ENCODE data around the gene SLIT3. TPM values are rescaled to one million over a fixed set of nuclear protein-coding genes. Genes with fewer than 3 reads are reported as not detected.

Gene SLIT3
- total RNA-seq, 1 experiment from 2014 or later = 0.92 TPM

DNA sequence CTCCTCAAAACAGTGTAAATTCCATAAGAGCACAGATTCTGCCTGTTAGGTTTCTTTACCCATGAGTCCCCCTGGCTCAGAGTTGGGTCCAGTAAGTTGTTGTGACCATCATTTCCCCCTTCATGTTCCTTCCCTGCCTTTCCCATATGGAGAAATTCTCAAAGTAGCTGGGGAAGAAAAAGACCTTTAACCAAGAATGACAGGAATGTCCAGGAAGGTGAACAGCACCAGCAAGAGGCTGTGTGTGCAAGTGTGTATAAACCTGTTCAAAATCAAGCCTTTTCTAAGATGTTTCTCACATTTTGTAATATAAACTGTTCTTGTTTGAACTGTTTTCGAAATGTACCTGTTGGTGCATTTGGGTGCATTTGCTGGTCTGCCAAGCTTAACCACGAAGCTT, 238.2 kb downstream of the SLIT3 start:
- no peak overlapping the region for H3K27ac ChIP-seq (ENCODE audit: insufficient read length, low read depth, low read length)
- no peak overlapping the region for H2BK15ac ChIP-seq (ENCODE audit: low read depth, low read length)
- H3K14ac ChIP-seq (ENCODE audit: insufficient read depth, low read length) = no peak overlapping the region
- no peaks in the 10 kb centered on the region for H3K9me3 ChIP-seq (ENCODE audit: control insufficient read depth, low read depth, low read length)
- H3K56ac ChIP-seq (ENCODE audit: insufficient read length, low read depth, low read length) = no peak overlapping the region
- H3K79me1 ChIP-seq (ENCODE audit: insufficient read depth, low read depth, low read length, poor library complexity, severe bottlenecking) = no peaks in the 10 kb centered on the region
- no peaks in the 10 kb centered on the region for H3K9me3 Mint-ChIP-seq
- no peak for DNase-seq
- H3T11ph ChIP-seq (ENCODE audit: low read length) = no peak overlapping the region
- peaks cover 20% of the 10 kb centered on the region for H3K4me1 ChIP-seq (ENCODE audit: insufficient read depth, low read length)
- H3K23ac ChIP-seq (ENCODE audit: insufficient read length, low read depth, low read length) = no peak overlapping the region
- H4K91ac ChIP-seq (ENCODE audit: insufficient read length, low read depth, low read length) = no peak overlapping the region
- H3K36me3 Mint-ChIP-seq (ENCODE audit: insufficient read depth in 1 of 3, low read depth in 3 of 3) = no peaks in the 10 kb centered on the region
- no peak overlapping the region for H2AFZ ChIP-seq (ENCODE audit: low read length)
- no peaks in the 10 kb centered on the region for H3K79me2 ChIP-seq (ENCODE audit: insufficient read depth, low read length)
- H4K5ac ChIP-seq (ENCODE audit: insufficient read length, low read depth, low read length) = no peak overlapping the region
- no peak overlapping the region for H2BK120ac ChIP-seq (ENCODE audit: low read depth, low read length, poor library complexity, severe bottlenecking)
- H2BK12ac ChIP-seq (ENCODE audit: insufficient read length, low read depth, low read length) = no peak overlapping the region
- H2BK20ac ChIP-seq (ENCODE audit: low read depth, low read length, poor library complexity, severe bottlenecking) = no peak overlapping the region
- no peaks in the 10 kb centered on the region for H3K23me2 ChIP-seq (ENCODE audit: insufficient read length, low read depth, low read length, poor library complexity, severe bottlenecking)
- H3K4me3 Mint-ChIP-seq = no peak overlapping the region
- TF ChIP-seq, protein P1, sequence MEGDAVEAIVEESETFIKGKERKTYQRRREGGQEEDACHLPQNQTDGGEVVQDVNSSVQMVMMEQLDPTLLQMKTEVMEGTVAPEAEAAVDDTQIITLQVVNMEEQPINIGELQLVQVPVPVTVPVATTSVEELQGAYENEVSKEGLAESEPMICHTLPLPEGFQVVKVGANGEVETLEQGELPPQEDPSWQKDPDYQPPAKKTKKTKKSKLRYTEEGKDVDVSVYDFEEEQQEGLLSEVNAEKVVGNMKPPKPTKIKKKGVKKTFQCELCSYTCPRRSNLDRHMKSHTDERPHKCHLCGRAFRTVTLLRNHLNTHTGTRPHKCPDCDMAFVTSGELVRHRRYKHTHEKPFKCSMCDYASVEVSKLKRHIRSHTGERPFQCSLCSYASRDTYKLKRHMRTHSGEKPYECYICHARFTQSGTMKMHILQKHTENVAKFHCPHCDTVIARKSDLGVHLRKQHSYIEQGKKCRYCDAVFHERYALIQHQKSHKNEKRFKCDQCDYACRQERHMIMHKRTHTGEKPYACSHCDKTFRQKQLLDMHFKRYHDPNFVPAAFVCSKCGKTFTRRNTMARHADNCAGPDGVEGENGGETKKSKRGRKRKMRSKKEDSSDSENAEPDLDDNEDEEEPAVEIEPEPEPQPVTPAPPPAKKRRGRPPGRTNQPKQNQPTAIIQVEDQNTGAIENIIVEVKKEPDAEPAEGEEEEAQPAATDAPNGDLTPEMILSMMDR (conservative IDR thresholded peaks at IDR 0.05) = no peak
- H4K8ac ChIP-seq (replicated peaks; ENCODE audit: insufficient read length, low read depth, low read length) = no peak overlapping the region
- no peaks in the 10 kb centered on the region for H4K20me1 ChIP-seq (ENCODE audit: control insufficient read depth, insufficient read depth, insufficient read length)
- no peak overlapping the region for H2AK5ac ChIP-seq (ENCODE audit: insufficient read length, low read length)
- H2BK5ac ChIP-seq (ENCODE audit: insufficient read length, low read length) = no peak overlapping the region
- H3K27me3 ChIP-seq (ENCODE audit: insufficient read depth, low read length) = no peaks in the 10 kb centered on the region; the same call in 1 of the 2 replicates
- no peak overlapping the region for H3K4me2 ChIP-seq (ENCODE audit: insufficient read depth, insufficient read length, low read length)
- no CpG with 5 or more reads among the region's 2 CpGs for WGBS (ENCODE audit: extremely low coverage, insufficient read length, low lambda C conversion rate)
- no peak overlapping the region for H3K4ac ChIP-seq (ENCODE audit: low read depth, low read length)
- peak overlapping the region in 1 of 3 experiments; percentile 17; a peak in 1 of 7 replicates for H3K27ac Mint-ChIP-seq
- peaks cover 54 to 59% of the 10 kb centered on the region in 2 experiments for H3K4me1 Mint-ChIP-seq
- H3K27me3 Mint-ChIP-seq (ENCODE audit: low read depth) = peaks cover 24% of the 10 kb centered on the region
- no peak overlapping the region for H3K18ac ChIP-seq (ENCODE audit: insufficient read length, low read depth, low read length)
- H3K9ac ChIP-seq (ENCODE audit: extremely low read depth, insufficient read length, low read length) = no peak overlapping the region
